ENCODE measurements around the gene DUSP10. TPM values are rescaled to one million over a fixed set of nuclear protein-coding genes. Genes with fewer than 3 reads are reported as not detected.

The DUSP10 gene
- total and polyA plus RNA-seq, 2 donors (not counting 1 experiment from before 2014, with no cell fraction given): 22.8 to 37.7 TPM

GRCh38 chr1:221766210-221766609, 24.3 kb upstream of the DUSP10 start:
- H3K79me2 ChIP-seq (ENCODE audit: control insufficient read depth, insufficient read depth, low read length): no peaks in the 10 kb centered on the region
- H3K9ac ChIP-seq (ENCODE audit: low read length): no peak overlapping the region
- Mint-ChIP-seq H3K9me3 (ENCODE audit: insufficient read depth) (no peaks in the 10 kb centered on the region), H3K27ac (no peak overlapping the region), H3K4me3 (no peak overlapping the region), H3K27me3 (no peaks in the 10 kb centered on the region), H3K4me1 (peaks cover 9% of the 10 kb centered on the region)
- no CpG with 5 or more reads among the region's 1 CpG for WGBS (ENCODE audit: insufficient coverage)
- no peak overlapping the region for H3K4me2 ChIP-seq (replicated peaks; ENCODE audit: low read depth, low read length, poor library complexity, severe bottlenecking)
- no peaks in the 10 kb centered on the region for H3K36me3 ChIP-seq (replicated peaks in 1 of 2; ENCODE audit: control extremely low read depth in 1 of 2, control insufficient read depth in 1 of 2, extremely low read depth in 1 of 2, insufficient read depth in 2 of 2, low read length in 1 of 2)
- H3K27ac ChIP-seq (ENCODE audit: low read length in 2 of 2): no peak overlapping the region
- DNase-seq: no peak
- H4K20me1 ChIP-seq (ENCODE audit: control insufficient read depth, insufficient read depth, low read length, poor library complexity, severe bottlenecking): no peaks in the 10 kb centered on the region
- intact Hi-C loops (cut with micrococcal nuclease): no loop called here
- H3K9me3 ChIP-seq (ENCODE audit: control extremely low read depth in 1 of 3, control insufficient read depth in 2 of 3, insufficient read depth in 1 of 3, low read length in 2 of 3): peaks cover 0 to 1% (median 0%) of the 10 kb centered on the region in 3 donors
- H2AFZ ChIP-seq (ENCODE audit: insufficient read depth, low read depth, low read length, poor library complexity, severe bottlenecking): no peak overlapping the region
- H3K4me3 ChIP-seq (ENCODE audit: control extremely low read depth in 1 of 5, extremely low read depth in 1 of 5, insufficient read depth in 1 of 5, low read depth in 2 of 5, low read length in 4 of 5): no peak overlapping the region
- no peak for TF ChIP-seq EZH2 (IDR thresholded peaks at IDR 0.05; ENCODE audit: borderline replicate concordance, insufficient read depth, low read depth, low read length, poor library complexity, severe bottlenecking)
- TF ChIP-seq CTCF (IDR thresholded peaks at IDR 0.05): no peak
- H3K4me1 ChIP-seq (ENCODE audit: control insufficient read depth in 2 of 2, insufficient read depth in 2 of 2, low read length in 2 of 2): peaks cover 4 to 7% of the 10 kb centered on the region in 2 donors
- ATAC-seq (ENCODE audit: low read depth): no peak
- no peaks in the 10 kb centered on the region for H3K27me3 ChIP-seq (replicated peaks in 1 of 4; ENCODE audit: control extremely low read depth in 1 of 4, control insufficient read depth in 3 of 4, insufficient read depth in 4 of 4, low read length in 3 of 4)
- ChIA-PET CTCF (no interaction called here), POLR2A (interaction anchor here (0.6 kb wide), 1 partner anchor 11 kb away, joined by 4 read pairs; no protein-coding TSS in a partner anchor)

GRCh38 chr1:221765527-221765926, 23.6 kb upstream of the DUSP10 start:
- Histone ChIP-seq H4K20me1 (ENCODE audit: control insufficient read depth, insufficient read depth, low read length, poor library complexity, severe bottlenecking) (no peaks in the 10 kb centered on the region), H3K79me2 (ENCODE audit: control insufficient read depth, insufficient read depth, low read length) (no peaks in the 10 kb centered on the region), H3K4me2 (replicated peaks; ENCODE audit: low read depth, low read length, poor library complexity, severe bottlenecking) (no peak overlapping the region), H3K27ac (ENCODE audit: low read length in 2 of 2) (no peak overlapping the region), H3K9me3 (ENCODE audit: control extremely low read depth in 1 of 3, control insufficient read depth in 2 of 3, insufficient read depth in 1 of 3, low read length in 2 of 3) (peaks cover 0 to 1% (median 0%) of the 10 kb centered on the region in 3 donors), H3K4me3 (ENCODE audit: control extremely low read depth in 1 of 5, extremely low read depth in 1 of 5, insufficient read depth in 1 of 5, low read depth in 2 of 5, low read length in 4 of 5) (no peak overlapping the region), H3K36me3 (replicated peaks in 1 of 2; ENCODE audit: control extremely low read depth in 1 of 2, control insufficient read depth in 1 of 2, extremely low read depth in 1 of 2, insufficient read depth in 2 of 2, low read length in 1 of 2) (no peaks in the 10 kb centered on the region), H3K4me1 (ENCODE audit: control insufficient read depth in 2 of 2, insufficient read depth in 2 of 2, low read length in 2 of 2) (peaks cover 4 to 7% of the 10 kb centered on the region in 2 donors), H2AFZ (ENCODE audit: insufficient read depth, low read depth, low read length, poor library complexity, severe bottlenecking) (no peak overlapping the region), H3K9ac (ENCODE audit: low read length) (no peak overlapping the region), H3K27me3 (replicated peaks in 1 of 4; ENCODE audit: control extremely low read depth in 1 of 4, control insufficient read depth in 3 of 4, insufficient read depth in 4 of 4, low read length in 3 of 4) (no peaks in the 10 kb centered on the region)
- no peak overlapping the region for H3K27ac Mint-ChIP-seq
- WGBS (ENCODE audit: insufficient coverage): no CpG with 5 or more reads among the region's 2 CpGs
- no peak for DNase-seq
- ATAC-seq (ENCODE audit: low read depth): no peak
- ChIA-PET POLR2A (no interaction called here), CTCF (no interaction called here)
- no peaks in the 10 kb centered on the region for H3K9me3 Mint-ChIP-seq (ENCODE audit: insufficient read depth)
- H3K4me3 Mint-ChIP-seq: no peak overlapping the region
- intact Hi-C loops (cut with micrococcal nuclease): no loop called here
- no peaks in the 10 kb centered on the region for H3K27me3 Mint-ChIP-seq
- peaks cover 12% of the 10 kb centered on the region for H3K4me1 Mint-ChIP-seq
- TF ChIP-seq CTCF (IDR thresholded peaks at IDR 0.05) (no peak), EZH2 (IDR thresholded peaks at IDR 0.05; ENCODE audit: borderline replicate concordance, insufficient read depth, low read depth, low read length, poor library complexity, severe bottlenecking) (no peak)

Measured in B cell (primary cell).